Stimulated activated CD8-positive, alpha-beta memory T cell treated with anti-CD3 and anti-CD28 coated beads, Interleukin-2, amount 100 ng/mL, for 48 hours (primary cell): ENCODE measurements around the gene STIM2.
A peak's percentile ranks its signal among the peaks of the same experiment; 100 is the strongest.
"Not testable (repeated sequence)": the region's sequence is repeated elsewhere in the genome, so short reads cannot be mapped to it uniquely, and the experiment has no call there.

Experiments used
- DNase-seq, 2 donors: peaks; one replicate each; pipeline ENCODE4 v3.0.0-alpha.2; 2020; ENCODE audit warnings: low read depth in 2 of 2

The STIM2 gene

DNA sequence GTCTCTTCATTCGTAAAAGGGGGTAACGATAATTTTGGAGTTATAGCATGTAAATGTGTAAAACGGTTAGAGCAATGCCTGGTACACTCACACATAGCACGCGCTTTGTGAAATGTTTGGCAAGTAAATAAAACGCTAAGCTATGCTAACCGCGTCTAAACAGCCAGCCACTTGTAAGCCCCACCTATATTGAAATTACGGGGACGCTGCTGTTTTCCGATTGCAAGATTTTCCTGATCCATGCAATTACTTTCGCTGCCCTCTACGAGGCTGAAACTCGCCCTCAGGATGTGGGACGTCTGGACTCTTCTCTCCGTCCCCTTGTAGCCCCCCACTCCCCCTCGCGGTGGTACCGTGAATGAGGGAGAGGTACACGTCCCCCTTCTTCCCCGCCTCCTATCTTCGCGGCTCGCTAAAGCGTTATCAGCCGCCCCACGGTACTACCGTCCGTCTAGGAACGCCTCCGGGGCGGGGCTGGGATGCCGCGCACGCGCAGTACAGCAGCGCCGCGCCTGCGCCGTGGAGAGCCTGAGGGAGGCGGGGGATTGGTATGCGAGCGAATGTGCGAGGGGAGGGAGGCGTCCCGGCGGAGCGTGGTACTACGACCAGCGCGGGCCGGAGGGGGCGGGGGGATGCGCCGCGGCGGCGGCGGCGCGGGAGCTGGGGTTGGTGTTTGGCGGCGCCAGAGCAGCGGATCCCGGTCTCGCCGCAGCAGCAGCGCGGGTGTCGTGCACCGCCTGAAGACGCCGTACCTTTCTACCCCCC lies at the start of gene STIM2:
TSS of gene STIM2 (plus strand) at position 685 of the 765 bp plus-strand sequence.
- DNase-seq = peak; percentile 95 to 97

DNA sequence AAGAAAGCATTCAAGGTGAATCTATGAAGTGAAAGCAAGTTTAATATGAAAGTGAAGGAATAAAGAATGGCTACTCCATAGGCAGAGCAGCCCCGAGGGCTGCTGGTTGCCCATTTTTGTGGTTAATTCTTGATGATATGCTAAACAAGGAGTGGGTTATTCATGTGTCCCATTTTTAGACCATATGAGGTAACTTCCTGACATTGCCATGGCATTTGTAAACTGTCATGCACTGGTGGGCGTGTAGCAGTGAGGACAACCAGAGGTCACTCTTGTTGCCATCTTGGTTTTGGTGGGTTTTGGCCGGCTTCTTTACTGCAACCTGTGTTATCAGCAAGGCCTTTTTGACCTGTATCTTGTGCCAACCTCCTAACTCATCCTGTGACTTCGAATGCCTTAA lies 49.1 kb upstream of the STIM2 start:
- DNase-seq = not testable (repeated sequence)

DNA sequence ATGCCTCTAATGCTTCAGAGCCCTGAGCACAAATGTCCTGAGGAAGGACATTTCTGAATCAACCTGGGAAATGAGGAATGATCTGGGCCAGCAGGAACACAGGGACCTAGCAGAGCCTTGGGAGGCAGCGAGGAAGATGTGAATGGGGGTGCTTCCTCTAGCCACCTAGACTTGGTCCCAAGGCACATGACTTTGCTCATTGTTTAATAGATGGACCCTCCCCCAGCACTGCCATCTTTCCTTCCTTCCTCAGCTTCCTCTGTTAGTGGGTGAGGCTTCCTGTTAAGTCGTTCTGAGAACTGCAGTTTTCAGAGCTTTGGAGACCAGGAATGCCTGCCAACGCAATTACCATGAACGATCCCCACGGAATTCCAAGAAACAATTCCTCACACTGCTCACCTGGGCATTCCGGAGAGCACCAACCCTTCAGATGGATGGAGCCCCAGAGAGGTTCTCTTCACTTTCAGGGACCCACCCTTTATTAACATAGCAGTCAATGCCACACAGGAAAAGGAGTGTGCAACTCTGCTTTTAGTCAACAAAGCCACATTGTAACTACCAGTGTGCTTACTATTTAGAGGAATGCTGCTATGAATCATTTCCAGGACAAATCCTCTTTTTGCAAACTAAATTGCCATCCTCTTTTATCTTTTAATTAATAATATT lies 48.5 kb upstream of the STIM2 start:
- DNase-seq = no peak

DNA sequence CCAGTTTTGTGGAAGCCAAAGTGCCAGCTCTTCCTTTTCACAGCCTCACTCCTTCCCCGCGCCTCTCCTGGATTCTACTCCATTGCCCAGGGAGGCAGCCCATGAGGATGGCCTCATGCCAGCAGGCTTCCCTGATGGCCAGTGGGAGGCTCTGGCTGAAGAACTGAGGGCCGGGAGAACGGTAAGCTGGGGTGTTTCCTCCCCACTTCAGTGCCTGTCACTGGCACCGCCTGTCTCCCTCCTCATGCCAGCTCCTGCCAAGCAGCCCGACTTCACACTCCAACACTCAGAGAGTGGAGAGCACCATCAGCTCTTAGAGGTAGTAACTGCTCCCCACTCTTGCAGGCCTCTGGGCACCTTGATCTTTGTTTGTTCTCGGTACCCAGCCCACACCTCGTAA lies 46.9 kb upstream of the STIM2 start:
- DNase-seq = no peak

DNA sequence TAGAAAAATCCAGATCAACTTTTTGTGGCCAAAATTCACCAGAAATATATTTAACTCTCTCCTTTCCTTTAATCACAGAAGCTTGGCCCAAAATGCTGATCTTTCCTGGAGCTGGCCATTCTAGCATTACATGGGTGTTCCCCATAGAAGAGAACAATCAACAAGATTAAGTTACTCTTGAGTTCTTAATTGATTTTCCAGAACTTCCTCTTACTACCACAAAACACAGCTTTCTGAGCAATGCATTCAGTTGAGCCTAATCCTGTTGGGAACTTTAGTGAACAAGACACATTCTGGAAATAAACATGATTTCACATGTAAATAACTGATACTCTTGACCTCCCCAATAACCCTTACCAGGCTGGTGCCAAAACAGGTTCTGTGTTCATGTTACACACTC lies 45.4 kb upstream of the STIM2 start:
- no peak for DNase-seq

DNA sequence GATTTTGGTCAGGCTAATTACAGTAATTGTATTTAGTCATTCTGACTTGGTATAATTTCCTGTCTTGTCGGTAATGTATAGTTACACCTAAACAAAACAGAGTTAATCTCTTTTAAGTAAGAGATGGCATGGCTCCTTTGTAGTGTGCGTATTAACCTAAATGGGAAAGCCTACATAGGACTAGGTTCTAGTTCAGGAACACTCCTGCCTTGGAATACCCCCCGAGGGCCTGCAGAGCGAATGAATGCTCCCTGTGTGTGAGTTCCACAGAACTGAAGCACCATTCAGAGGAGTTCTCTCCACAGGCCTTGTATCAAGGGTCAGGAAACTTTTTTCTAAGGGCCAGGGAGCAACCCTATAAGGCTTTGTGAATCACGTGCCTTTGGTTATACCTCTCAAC lies 44.9 kb upstream of the STIM2 start:
- DNase-seq = no peak

DNA sequence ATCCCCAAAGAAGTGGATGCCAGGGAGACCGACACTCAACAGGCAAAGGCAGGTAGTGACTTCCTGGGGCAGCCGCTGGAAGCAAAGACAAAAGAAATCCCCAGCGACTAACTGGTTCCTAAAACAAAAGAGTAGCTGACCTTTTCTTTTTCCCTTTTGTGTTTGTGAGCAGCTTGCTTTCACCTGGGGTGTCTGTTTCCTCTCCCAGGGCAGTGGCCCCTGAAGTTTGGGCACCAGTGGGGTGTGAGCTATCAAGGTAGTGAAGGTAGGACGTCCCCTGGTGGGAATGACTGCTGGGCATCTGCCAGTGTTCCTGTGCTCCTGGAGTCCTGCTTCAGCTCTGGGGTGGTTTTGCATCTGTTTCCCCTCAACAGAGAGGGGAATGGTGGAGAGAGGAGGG lies 41.6 kb upstream of the STIM2 start:
- DNase-seq = no peak

DNA sequence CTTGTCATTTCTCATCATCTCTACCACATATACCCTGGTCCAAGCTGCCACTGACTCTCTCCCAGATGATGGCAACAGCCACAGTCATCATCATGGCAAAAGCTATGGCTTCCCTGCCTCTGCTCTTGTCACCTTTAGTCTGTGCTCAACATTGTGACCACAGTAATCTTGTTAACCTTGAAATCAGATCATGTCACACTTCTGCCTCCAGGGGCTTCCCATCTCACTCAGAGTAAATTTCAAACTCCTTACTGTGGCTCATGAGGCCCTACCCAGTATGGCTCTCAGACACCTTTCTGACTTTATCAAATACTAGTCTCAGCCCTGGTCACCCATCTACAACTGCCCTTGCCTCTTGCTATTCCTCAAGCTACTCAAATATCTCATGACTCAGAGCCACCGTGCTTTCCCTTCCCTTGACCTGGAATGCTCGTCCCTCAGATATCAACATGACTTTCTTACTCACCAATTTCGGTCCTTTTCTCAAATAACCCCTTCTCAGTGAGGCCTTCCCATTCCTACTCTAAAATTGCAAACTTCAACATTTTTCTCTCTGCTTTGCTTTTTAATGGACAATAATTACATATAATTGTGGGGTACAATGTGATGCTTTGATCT lies 41.1 kb upstream of the STIM2 start:
- DNase-seq = no peak

DNA sequence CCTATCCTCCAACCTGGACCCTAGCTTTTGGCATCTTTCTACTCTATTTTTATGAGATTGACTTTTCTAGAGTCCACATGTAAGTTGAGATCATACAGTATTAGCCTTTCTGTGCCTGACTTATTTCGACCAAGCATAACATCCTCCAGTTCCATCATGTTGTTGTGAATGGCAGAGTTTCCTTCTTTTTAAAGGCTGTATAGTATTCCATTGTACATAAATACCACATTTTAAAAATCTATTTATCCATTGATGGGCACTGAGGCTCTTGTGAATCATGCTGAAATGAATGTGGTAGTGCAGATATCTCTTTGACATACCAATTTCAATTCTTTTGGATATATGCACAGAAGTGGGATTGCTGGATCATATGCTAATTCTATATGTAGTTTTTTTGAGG lies 40.3 kb upstream of the STIM2 start:
- DNase-seq = no peak

DNA sequence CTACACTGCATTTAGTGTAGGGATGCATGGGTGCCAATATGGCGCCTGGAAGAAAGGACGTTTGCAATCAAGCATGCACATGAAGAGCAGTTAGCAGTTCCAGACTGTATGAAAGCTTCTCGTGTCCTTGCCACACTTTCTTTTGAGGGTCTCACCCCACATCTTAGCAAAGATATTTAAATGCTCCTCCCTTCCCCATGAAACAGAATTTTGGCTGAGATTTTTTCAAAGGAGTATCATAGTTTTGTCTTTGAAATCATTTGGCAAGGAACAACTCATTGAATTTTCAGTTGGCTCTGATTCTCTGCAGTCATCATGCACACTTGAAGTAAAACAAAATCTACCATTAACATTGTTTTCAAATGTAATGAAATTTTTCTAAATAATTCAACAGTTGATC lies 39.6 kb upstream of the STIM2 start:
- no peak for DNase-seq

DNA sequence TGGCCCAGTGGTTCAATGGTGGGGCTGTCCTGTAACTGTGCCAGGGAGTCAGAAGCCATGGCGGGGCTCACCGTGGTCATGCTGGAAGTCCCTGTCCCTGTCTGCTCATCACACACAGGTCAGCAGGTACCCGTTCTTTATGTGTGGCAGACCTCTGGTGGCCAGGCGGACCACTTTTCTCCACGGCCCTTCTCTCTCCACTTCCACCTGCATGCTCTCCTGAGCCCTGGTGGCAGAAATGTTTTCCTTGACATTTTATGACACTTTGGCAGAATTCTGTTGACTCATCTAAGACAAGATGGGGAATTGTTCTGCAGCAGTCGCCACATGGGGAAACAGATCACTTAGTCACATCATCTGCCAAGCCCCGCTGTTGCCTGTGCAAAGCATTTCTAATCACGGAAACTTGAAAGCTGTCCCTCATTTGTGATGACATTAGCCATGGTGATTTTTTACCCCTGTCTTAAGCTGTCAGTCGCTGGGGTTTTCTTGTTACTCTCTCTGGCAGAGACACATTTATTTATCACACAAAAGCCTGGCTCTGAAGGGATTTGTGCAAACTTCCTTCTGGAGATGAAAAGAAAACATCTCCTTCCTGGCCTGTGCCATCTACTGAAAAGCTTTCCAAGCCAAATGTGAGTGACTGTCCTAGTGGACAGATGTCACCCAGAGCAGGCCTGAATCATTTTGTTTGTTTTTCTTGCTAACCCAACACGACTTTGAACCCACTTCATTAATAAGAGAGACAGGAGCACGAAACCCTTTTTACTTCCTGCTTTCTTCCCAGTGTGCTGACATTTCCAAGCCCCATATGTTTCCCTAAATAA lies 38.8 kb upstream of the STIM2 start:
- DNase-seq = no peak

DNA sequence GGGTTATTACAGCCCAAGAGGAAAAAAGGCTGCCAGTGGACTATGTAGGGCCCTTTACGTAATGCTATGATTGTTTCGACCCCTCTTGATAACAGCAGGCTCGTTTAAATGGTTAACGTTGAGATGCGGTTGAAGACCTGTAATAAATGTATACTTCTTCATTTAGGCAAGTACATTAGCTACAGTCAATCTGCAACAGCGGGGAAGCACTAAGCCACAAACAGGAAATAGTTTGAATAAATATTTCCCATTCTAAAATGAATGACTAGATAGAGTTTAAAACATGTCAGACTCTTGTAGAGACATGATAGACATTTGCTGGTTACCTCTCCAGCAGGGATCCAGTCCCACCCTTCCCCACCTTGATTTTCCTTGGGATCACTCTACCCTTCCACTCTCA lies 38.1 kb upstream of the STIM2 start:
- no peak for DNase-seq

DNA sequence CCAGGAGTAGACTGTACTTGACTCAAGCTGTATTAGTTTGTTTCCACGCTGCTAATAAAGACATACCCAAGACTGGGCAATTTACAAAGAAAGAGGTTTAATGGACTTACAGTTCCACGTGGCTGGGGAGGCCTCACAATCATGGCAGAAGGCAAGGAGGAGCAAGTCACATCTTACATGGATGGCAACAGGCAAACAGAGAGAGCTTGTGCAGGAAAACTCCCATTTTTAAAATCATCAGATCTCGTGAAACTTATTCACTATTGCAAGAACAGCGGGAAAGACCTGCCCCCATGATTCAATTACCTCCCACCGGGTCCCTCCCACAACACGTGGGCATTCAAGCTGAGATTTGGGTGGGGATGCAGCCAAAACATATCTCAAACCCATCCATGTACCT lies 37.7 kb upstream of the STIM2 start:
- DNase-seq = not testable (repeated sequence)

DNA sequence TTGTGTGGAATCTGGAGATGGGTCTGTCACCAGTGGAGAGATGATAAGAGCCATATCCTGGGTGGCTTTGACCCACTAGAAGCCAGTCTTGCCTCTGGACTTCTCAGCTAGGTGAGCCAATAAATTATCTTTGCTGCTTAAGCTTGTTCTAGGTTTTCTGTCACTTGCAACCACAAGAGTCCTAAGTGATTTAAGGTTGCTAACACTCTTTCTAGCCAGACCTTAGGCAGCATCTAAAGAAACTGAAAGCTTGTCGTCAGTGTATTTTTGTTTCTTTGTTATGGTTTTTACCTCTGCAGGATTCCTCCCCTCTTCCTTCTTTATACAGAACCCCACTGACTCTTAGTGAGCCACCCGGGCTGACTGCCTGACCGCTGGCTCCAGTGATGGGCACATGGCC lies 37.1 kb upstream of the STIM2 start:
- DNase-seq = no peak

DNA sequence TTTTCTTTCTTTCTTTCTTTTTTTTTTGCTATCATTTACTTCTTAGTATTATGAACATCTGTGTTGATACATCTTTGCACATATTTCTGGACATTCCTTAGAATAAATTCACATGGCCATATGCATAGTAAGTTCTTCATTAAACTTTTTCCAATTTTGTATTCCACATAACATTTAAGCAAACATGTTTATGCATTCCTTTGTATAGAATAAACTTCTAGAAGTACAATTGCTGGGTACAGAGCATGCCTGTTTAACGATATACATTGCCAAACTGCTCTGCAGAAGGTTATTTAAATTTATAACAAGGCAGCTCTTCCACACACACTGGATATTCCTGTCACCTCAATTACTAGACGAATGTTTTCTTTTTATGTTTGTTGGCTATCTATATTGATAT lies 36.0 kb upstream of the STIM2 start:
- DNase-seq = no peak

DNA sequence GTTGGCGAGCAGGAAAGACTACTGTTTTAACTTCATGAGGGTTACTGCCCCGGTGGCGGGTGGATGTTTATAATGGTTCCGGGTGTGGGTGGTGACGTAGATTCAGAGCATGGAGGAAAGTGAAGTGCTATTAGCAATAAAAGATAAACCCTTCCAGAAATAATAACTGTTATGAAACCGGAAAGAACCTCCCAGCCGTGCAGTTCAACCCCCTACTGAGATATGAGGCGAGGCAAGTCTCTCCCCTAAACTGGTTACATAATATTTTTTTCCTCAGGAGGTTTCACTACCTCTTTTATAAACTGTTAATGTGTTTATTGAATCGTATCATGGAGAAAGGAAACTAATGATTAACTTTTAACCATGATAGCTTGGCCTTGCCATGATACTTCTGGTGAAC lies 33.9 kb upstream of the STIM2 start:
- no peak for DNase-seq

DNA sequence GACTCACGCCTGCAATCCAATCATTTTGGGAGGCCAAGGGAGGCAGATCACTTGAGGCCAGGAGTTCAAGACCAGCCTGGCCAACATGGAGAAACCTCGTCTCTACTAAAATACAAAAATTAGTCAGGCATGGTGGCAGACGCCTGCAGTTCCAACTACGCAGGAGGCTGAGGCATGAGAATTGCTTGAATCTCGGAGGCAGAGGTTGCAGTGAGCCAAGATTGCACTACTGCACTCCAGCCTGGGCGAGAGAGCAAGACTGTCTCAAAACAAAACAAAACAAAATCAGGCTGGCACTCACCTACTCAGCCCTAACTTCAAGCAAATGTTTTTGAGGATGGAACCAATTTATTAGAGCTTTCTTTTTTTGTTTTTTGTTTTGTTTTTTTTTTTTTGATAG lies 33.3 kb upstream of the STIM2 start:
- not testable (repeated sequence) for DNase-seq

DNA sequence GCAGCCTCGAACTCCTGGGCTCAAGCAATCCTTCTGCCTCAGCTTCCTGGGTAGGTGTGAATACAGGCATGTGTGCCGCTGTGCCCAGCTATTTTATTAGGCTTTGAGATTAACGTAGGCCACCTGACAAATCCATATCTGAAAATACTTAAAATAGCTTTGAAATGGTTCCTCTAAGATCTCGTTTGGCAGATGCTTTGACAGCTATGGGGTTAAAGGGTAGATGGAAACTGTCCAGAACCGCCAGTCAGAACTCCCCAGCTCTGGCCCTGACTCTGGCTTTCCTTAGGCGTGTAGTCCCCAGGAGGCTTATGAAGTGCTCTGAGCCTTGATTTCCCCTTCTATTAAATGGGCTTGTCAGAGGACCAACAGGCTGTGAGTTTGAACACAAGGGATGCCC lies 32.8 kb upstream of the STIM2 start:
- DNase-seq = no peak

DNA sequence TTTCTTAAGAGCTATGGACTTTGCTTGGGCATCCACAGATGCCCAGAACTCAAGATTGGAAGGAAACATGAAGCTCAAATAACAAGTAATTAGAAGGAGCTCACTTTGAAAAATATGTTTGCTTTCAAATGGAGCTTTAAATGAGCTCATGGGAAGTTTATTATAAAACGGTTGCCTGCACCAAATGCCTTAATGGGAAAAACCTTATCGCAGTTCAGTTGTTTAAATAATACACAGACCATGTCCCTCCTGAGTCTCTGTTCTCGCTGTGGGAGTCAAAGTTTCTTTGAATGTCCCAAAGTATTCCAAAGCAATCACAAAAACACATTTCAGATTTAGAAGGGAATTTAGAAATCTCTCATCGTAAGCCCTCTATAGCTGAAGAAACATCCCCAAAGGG lies 31.6 kb upstream of the STIM2 start:
- DNase-seq = no peak

DNA sequence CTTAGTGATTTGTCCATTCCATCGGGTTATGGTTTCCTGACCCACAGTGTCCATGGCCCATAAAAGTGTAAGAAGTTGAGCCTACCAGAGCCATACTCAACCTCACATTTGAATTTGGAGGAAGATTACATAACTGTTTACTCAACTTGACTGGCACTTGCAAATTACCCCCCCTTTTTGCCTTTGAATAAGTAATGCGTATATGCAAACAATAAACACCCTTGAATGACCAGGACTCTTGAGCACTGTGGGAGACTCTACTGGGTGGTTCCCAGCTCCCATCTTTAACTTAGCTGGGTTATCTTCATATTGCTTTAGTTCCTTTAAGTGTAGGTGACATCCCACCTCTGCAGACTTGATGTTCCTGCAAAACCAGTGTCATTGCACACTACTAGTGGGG lies 30.6 kb upstream of the STIM2 start:
- no peak for DNase-seq

DNA sequence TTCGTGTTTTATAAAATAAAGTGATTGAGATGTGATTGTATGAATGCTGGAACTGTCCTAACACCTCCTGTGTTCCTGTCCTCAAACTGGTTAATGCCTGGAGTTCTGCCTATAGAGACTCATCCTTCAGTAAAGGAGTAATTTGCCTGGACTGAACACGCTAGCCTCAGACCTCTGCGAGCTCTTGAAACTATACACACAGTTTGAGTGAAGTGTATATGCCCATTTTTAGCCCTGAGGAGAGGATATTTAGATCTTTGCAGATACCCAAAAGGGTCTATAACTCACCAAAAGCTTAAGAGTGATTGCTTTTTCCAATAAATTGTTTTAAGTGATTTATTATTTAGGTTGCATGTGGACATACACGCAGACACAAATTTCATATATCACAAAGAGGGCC lies 29.9 kb upstream of the STIM2 start:
- no peak for DNase-seq

DNA sequence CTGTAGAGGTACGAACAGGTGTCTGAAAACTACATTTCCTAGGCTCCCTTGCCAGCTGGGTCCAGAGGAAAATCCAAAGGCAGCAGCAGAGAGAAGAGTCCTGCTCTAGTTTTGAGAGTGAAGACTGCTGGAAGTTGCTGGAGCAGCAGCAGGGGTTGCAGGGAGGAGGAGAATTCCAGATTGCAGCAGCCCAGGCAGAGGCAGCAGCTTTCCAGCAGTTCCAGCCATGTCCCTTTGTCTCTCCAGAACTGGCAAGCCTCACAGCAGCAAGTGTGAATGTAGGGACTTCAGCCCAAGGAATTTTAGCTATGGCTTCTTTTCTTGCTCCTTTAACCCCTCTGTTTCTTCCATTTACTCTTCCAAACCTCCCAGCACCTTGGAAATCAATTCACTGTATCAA lies 24.1 kb upstream of the STIM2 start:
- no peak for DNase-seq
